Activated CD4-positive, alpha-beta T cell treated with anti-CD3 and anti-CD28 coated beads, Interleukin-2, amount 50 U/mL, for 48 hours (primary cell): Measurements from ENCODE around the gene ANAPC1.
"Not testable (repeated sequence)": the region's sequence is repeated elsewhere in the genome, so short reads cannot be mapped to it uniquely, and the experiment has no call there.

ENCODE experiments used
- DNase-seq, 2 experiments: peaks; one replicate each; pipeline ENCODE4 v3.0.0-alpha.2; 2020

The ANAPC1 gene

GRCh38 chr2:111782195-111782594 is 101.8 kb downstream of the ANAPC1 start:
- DNase-seq = not testable (repeated sequence)

- DNase-seq = not testable (repeated sequence)
Observed at GRCh38 chr2:111781443-111782094, 102.4 kb downstream of the ANAPC1 start.

- DNase-seq = not testable (repeated sequence)
Observed at GRCh38 chr2:111777155-111777554, 106.8 kb downstream of the ANAPC1 start.

- DNase-seq = not testable (repeated sequence)
Observed at GRCh38 chr2:111776296-111776695, 107.7 kb downstream of the ANAPC1 start.

GRCh38 chr2:111772180-111772579 is 111.8 kb downstream of the ANAPC1 start:
- DNase-seq = not testable (repeated sequence)

- not testable (repeated sequence) for DNase-seq
Observed at GRCh38 chr2:111770916-111771658, 112.9 kb downstream of the ANAPC1 start.

- not testable (repeated sequence) for DNase-seq
Observed at GRCh38 chr2:111768266-111769190, 115.5 kb downstream of the ANAPC1 start.

- not testable (repeated sequence) for DNase-seq
Observed at GRCh38 chr2:111767087-111767486, 116.9 kb downstream of the ANAPC1 start.

- not testable (repeated sequence) for DNase-seq
Observed at GRCh38 chr2:111766295-111766694, 117.7 kb downstream of the ANAPC1 start.

GRCh38 chr2:111764151-111764550 is 119.8 kb downstream of the ANAPC1 start:
- not testable (repeated sequence) for DNase-seq

GRCh38 chr2:111760697-111761284 is 123.2 kb downstream of the ANAPC1 start:
- DNase-seq = not testable (repeated sequence)

GRCh38 chr2:111752533-111752932 is 131.5 kb downstream of the ANAPC1 start:
- not testable (repeated sequence) for DNase-seq

- not testable (repeated sequence) for DNase-seq
Observed at GRCh38 chr2:111750641-111751040, 133.4 kb downstream of the ANAPC1 start.

GRCh38 chr2:111748429-111748828 is 135.6 kb downstream of the ANAPC1 start:
- DNase-seq = not testable (repeated sequence)

GRCh38 chr2:111747410-111748115 is 136.4 kb downstream of the ANAPC1 start:
- DNase-seq = peak; percentile 78 to 84

GRCh38 chr2:111744751-111745150 is 139.2 kb downstream of the ANAPC1 start:
- not testable (repeated sequence) for DNase-seq

- not testable (repeated sequence) for DNase-seq
Observed at GRCh38 chr2:111741517-111741916, 142.5 kb downstream of the ANAPC1 start.

GRCh38 chr2:111735838-111736721 is 147.9 kb downstream of the ANAPC1 start:
- peak; percentile 13 to 18 for DNase-seq

- not testable (repeated sequence) for DNase-seq
Observed at GRCh38 chr2:111735420-111735819, 148.6 kb downstream of the ANAPC1 start.

- DNase-seq = not testable (repeated sequence)
Observed at GRCh38 chr2:111729812-111730458, 154.1 kb downstream of the ANAPC1 start.
